HG03159 (cell line): ENCODE measurements around the gene NCS1.

Source experiments
- ATAC-seq: cut with Tn5 transposase; IDR thresholded peaks from one replicate; pipeline ENCODE4 v1.9.1; 2021; ENCODE audit warnings: mild to moderate bottlenecking, moderate library complexity; ENCODE audit not compliant: unreplicated experiment

NCS1 gene

DNA sequence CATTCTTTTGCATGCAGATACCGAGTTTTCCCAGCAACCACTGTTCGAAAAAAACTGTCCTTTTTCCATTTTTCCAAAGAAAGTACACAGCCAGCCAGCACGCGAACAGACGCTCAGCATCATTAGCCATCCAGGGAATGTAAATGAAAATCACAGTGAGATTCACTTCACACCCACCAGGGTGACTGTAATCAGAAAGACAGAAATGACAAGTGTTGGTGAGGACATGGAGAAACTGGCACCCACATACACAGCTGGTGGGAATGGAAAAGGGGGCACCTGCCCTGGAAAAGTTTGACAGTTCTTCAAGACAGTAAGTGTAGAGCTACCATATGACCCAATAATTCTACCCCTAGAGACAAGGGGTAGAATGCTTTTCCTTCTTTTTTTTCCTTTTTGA, 25.0 kb upstream of the NCS1 start:
- ATAC-seq: no peak

DNA sequence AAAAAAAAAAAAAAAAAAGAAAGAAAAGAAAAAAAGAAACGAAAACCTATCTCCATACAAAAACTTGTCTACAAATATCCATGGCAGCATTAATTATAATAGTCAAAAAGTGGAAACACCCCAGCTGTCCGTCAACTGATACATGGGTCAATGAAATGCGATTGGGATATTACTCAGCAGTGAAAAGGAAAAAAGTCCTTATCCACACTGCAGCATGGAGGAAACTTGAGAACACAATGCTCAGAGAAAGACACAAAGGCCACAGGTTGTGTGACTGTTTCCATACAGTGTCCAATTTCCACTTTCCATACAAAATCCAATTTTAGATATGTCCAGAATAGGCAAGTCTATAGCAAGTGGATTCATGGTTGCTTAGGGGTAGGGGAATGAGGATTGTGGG, 24.3 kb upstream of the NCS1 start:
- no peak for ATAC-seq

DNA sequence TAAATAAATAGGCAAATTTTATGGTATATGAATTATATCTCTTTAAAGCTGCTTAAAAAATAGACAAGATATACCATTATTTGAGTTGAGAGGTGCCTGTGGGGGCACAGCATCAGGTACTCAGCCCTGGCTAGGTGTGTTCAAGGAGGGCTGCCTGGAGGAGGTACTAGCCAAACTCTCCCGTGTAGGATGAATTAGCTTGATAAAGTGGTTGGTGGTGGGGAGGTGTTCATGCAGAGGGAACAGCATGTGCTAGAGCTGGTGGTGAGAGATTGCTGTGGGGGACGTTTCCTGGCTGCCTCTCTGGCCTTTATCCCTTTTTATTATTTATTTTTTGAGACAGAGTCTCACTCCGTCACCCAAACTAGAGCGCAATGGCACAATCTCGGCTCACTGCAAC, 23.2 kb upstream of the NCS1 start:
- ATAC-seq: no peak

DNA sequence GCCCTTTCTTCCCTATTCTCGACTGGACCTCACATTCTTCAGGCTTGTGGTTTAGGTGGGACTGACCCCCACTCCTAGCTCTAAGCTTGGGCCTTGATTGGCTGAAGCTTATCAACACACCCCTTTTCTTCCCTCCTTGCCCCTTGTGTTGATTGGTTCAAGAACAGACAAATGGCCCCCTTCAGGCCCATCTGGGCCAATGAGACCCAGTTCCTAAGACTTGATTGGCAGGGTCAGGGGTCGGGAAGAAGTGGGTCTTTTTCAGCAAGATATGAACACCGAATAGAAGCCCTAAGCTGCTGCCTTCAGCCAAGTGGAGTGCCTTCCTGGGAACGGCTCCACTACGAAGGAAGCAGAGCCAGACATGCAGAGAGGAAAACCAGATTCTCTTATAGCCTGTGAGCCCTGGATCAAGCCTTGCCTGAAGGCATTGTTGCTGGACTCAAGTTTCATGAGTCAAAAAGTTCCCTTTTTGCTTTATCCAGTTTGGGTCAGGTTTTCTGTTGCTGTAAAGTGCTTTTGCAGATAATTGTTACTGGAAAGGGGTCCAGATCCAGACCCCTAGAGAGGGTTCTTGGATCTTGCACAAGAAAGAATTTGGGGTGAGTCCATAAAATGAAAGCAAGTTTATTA, 22.4 kb upstream of the NCS1 start:
- no peak for ATAC-seq

DNA sequence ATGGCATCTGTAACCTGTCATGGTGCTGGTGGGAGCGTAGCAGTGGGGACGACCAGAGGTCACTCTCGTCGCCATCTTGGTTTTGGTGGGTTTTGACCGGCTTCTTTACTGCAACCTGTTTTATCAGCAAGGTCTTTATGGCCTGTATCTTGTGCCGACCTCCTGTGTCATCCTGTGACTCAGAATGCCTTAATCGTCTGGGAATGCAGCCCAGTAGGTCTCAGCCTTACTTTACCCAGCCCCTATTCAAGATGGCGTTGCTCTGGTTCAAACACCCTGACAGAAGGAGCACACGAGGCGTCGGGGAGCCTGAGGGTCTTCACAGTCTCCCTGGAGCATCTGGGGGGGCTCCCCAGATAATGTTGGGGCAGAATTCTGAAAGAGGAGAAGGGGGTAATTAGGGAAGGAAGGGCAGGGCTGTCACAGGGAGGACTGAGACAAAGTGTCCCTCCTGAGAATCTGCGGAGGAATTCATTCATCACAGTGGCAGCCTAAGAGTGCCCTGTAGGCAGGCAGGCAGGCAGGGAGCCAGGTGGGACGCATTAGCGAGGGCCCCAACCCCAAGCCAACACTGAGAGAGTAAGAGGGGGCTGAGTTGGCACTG, 21.3 kb upstream of the NCS1 start:
- no peak for ATAC-seq

DNA sequence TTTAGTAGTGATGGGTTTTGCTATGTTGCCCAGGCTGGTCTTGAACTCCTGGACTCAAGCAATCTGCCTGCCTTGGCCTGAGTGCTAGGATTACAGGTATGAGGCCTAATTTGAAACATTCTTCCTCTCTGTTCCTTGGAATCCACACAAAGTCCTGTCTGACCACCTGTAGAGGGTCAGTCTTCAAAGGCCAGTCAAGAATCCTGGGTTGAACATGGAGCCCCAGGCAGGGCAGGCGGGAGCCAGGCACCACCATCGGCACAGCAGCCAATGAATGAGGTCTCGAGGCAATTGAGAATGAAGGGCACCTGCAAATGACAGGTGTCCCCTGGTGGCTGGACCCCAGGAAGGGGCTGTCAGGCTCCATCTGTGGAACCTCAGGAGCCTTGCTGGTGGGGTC, 17.4 kb upstream of the NCS1 start:
- no peak for ATAC-seq

DNA sequence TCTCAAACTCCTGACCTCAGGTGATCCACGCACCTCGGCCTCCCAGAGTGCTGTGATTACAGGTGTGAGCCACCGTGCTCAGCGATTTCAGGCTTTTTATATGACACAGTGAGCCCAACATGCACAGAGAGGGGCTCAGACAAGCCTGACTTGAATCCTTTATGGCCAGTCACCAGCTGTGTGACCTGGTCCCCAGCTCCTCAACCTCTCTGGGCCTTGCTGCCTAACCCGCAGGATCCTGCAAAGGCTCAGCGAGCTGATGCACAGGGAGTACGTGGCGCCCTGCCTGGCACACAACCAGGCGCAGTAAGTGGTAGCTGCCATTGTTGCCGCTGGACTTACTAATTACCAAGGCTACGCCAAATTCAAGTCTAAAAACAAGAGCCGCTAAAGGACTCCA, 16.6 kb upstream of the NCS1 start:
- ATAC-seq: no peak

DNA sequence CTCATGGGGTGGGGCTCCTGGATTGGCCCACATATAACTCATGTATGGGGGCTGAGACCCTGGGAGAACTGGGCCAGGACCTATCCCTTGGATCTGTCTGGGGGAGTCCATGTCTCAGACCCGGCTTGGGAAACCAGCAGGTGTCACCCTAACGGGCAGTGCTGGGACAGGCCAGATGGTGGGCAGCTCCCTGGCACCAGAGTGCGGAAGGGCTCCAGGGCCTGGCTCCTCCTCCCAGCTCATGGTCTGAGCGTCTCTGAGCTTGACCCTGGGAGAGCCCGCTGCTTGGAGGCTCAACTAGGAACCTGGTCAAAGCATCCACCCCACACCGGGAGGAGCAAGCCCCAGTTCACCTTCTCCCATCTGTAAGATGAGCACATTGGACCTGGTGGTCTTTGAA, 15.5 kb upstream of the NCS1 start:
- no peak for ATAC-seq

DNA sequence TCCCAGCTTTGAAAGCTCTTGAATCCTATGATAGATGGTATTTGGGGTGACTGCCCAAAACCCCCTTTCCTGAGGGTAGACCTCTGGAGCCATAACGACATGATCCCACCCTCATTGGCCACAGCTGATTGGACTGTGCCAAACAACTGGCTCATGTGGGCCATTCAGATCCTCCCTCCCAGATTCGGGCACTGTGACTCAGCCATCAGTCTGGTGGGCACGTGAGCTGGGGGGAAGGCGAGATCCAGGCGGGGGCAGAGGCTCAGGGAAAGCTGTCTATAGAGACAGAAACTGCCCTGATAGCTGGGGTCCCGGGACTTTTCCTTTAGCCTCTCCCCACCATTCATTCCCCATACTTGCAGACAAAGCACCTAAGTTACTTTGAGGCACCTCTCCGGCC, 15.1 kb upstream of the NCS1 start:
- ATAC-seq: no peak

DNA sequence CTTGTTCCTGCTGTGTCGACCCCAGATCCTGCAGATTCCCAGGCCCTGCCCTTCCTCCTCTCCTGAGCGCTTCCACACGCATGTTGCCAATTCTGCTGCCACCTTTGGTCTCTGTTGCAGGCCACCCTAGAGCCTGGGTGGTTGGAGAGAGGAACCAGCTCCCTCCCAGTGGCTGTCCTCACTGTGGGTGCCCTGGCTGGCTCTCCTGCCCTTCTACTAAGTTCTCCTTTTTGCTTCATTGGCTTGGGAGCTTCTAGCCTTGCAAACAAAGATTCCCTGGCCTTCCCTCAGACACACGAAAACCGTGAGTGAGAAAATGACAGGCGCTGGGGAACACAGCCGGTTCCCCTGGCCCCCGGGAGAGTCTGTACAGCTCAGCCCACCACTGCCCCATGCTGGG, 14.2 kb upstream of the NCS1 start:
- ATAC-seq: no peak

DNA sequence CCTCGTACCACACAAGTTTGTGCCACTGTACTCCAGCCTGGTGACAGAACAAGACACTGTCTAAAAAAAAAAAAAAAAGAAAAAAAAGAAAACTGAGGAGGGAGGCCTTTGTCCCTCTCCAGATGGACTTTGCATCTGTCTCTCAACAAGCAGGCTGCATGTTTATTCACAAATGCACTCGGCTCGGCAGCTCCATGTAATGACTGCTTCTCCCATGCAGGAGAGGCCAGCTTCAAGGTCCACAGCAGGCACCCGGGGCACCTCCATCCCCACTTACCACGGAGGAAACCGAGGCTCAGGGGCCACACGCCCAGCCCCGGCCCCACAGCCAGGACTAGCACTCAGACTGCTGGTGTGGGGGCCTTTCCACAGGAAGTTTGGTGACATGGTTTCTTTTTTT, 13.1 kb upstream of the NCS1 start:
- no peak for ATAC-seq

DNA sequence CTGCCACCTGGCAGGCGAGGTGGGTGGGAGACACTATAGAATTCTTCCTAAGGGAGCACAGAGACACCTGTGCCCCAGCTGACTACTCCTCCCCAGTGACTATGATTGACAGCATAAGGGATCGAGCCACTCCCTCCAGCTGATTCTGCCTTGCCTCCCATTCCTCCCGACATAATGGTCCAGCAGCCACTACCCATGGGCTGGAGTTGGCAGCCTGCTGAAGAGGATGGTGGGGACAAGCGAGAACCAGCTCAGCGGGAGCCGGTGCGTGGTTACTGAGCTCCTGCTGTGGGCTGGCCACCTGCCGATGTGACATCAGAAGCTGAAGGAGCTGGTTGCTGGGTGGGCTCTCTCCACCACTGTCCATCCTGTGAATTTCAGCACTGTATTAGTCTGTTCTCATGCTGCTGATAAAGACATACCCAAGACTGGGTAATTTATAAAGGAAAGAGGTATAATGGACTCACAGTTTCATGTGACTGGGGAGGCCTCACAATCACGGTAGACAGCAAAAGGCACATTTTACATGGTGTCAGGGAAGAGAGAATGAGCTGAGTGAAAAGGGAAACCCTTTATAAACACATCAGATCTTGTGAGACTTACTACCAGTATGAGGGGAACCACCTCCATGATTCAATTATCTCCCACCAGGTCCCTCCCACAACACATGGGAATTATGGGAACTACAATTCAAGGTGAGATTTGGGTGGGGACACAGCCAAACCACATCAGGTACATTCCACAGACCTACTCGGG, 12.1 kb upstream of the NCS1 start:
- no peak for ATAC-seq

DNA sequence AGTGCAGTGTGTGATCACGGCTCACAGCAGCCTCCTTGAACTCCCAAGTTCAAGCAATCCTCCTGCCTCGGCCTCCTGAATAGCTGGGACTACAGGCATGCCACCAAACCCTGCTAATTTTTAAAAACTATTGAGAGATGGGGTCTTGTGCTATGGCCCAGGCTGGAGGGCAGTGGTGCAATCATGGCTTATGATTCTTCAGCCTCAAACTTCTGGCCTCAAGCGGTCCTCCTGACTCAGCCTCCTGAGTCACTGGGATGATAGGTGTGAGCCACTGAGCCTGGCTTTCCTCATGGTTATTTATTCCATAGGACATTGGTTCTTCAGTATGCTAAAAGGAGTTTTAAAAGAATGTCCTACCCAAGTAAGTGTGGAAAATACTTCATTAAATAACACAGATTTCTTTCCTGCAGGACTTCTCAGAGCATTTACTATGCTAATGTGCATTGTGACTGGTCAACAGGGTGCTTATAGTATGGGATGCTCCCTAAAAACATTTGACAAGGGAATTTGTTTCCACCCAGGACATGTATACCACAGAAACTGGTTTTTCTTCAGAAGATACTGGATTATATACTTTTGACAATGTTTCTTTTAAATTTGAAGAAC, 11.2 kb upstream of the NCS1 start:
- no peak for ATAC-seq

DNA sequence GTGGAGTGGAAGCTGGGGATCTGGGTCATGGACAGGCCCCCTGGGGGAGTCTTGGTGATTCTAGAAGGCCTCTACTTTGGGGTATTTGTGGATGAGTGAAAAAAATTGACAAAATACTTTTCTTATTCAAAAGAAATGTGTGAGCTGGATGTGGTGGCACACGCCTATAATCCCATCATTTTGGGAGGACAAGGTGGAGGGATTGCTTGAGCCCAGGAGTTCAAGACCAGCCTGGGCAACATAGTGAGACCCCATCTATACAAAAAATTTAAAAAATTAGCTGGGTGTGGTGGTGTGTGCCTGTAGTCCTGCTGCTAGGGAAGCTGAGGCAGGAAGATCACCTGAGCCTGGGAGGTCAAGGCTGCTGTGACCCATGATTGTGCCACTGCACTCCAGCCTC, 6.6 kb upstream of the NCS1 start:
- ATAC-seq: no peak

DNA sequence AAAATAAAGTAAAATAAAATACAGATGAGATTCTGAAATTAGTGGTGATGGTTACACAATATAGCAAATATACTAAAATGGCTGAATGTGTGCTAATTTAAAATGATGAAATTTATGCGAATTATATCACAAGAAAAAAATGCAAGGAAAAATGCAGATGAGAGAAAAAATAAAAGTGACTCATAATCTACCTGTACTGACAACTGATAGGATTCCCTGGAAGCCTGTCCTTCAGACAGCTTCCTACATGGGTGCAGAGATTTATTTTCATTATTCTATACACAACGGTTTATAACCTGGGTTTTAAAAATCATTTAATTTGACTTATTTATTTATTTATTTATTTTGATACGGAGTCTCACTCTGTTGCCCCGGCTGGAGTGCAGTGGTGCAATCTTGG, 5.8 kb upstream of the NCS1 start:
- no peak for ATAC-seq

DNA sequence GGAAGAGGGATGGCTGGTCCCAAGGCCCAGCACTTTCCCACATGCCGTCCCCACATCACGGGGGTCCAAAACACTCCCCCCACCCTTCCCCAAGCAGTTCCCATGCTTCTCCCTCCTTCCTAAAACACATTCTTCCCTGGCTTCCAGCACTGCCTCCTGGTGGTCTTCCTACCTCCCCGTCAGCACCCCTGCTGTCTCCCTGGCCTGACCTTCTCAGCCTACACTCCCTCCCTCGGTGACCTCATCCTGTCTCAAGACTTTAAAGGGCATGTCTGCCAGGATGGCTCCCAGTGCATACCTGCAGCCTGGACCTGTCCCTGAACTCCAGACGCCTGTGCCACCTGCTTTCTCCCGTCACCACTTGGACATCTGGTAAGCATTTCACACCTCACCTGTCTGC, 4.3 kb upstream of the NCS1 start:
- ATAC-seq: no peak

DNA sequence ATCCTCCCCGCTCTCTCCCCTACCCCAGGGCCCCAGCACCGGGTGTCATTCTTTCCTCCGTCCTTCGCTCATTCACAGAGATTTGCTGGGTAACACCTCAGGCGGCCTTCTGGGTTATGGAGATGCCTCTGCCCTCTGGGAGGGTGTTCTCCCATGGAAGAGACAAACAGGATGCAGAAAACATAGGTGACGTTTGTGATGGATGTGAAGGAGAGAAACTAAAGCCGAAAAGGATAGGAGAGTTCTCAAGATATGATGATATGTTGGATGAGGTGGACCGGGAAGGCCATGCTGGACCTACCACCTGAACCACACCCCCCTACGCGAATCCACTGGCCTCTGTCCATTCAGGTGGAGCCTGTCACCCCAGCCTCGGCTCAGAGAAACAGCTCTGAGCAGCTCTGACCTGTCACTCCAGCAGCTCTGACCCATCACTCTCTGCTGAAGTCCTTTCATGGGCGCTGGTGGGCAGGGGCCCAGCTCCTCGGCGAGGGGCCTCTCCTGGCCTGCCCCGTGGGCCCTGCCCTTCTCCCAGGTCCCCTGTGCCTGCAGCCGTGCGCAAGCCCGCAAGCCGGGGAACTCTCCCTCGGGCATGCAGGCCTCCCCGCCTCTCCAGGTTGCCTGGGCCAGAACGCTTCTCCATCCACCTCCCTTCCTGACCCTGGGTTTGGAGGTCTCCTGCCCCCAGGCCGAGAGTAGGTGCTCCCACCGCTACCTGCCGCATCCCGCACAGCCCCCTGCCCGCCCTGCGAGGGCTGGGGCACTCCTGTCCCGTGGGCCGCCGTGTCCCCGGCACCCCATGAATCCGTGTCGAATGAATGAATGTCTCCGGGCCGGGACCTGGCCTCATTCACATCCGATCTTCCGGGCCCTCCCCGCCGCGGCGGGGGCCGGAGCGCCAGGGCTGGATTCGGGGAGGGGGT, 717 bp upstream of the NCS1 start:
- ATAC-seq: no peak

DNA sequence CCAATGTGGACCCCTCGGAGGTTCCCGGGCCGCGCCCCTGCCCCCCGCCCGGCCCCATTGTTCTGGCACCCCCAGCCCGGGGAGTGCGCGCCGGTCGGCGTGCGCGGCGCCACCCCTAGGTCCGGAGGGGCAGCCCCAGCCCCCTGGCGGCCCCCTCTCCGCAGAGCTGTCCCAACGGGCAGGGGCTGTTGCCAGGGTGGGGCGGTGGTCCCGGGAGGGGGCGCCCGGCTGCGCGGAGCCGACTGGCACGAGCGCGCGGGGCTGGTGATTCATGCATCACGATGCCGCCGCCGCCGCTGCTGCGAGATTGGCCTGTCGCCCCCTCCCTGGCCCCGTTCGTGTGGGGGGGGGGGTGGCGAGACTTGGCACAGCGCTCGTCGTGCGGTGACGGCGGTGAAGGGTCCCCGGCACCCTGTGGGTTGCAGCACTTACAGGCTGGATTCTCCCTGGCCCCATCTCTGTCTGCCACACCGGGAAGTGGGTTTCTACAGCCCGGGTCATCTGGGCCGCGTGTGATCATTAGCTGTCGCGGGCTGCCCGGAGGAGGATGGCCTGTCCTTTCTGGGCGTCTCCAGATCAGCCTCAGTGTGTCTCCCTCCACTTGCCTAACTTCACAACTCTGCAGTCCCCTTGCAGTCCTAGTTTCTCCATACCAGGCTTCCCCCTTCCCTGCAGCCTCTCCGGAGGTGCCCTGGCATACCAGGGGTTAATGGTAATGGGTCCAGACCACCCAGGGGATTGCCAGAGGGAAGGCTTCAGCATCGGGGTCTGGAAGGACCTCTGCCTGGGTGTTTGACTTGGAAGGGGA, 858 bp downstream of the NCS1 start:
- ATAC-seq: no peak

DNA sequence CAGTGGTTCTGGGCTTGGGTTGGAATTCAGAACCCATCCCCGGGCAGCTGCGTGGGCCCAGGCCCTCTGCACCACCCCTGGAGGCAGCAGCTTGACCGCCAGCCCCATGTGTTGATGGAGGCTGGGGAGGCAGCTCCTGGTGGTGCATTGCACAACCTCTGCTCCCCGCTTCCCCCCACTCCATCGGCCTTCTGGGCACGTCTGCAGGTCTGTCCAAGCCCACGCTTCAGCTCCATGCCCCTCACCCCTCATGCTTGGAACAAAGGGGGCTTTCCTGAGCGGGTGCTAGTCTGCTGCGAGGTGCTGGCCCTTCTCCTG, 1.4 kb downstream of the NCS1 start:
- ATAC-seq: no peak

DNA sequence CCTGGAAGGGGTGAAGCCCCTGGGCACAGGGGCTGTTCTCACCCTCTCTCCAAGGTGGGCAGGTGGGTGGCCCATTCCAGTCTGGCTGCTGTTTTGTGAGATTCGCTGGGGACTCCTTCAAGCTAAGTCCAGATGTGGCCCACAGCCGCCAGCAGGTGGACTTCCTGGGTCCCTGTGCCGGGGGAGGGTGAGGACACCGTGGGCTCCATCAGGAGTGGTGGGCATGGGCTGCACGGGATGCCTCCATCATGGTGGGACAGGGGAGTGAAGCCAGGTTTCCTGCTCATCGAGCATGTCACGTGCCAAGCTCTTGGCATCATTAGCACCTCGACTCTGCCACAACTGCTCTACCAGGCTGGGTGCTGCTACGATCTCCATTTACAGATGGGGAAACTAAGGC, 1.8 kb downstream of the NCS1 start:
- ATAC-seq: no peak
